Activated T-cell treated with anti-CD3 and anti-CD28 coated beads, Interleukin-2, amount 50 U/mL, for 24 hours (primary cell): ENCODE data around the gene ZKSCAN1.
"Not testable (repeated sequence)": the region's sequence is repeated elsewhere in the genome, so short reads cannot be mapped to it uniquely, and the experiment has no call there.

Source experiments
- DNase-seq: peaks from one replicate; pipeline ENCODE4 v3.0.0-alpha.2; 2020
- H3K27ac Mint-ChIP-seq: 2 replicates; pipeline ENCODE4 v1.8.0; 2020; ENCODE audit warnings: mild to moderate bottlenecking, mixed read lengths
- H3K27me3 Mint-ChIP-seq: 2 replicates; pipeline ENCODE4 v1.8.0; 2020; ENCODE audit warnings: mixed read lengths
- H3K36me3 Mint-ChIP-seq: 2 replicates; pipeline ENCODE4 v1.8.0; 2020; ENCODE audit warnings: low read depth, mixed read lengths
- H3K4me1 Mint-ChIP-seq: 2 replicates; pipeline ENCODE4 v1.8.0; 2020; ENCODE audit warnings: low read depth, mixed read lengths
- H3K4me3 Mint-ChIP-seq: 2 replicates; pipeline ENCODE4 v1.8.0; 2020; ENCODE audit warnings: mild to moderate bottlenecking, moderate library complexity, mixed read lengths
- H3K9me3 Mint-ChIP-seq: 2 replicates; pipeline ENCODE4 v1.8.0; 2020; ENCODE audit warnings: mixed read lengths

The ZKSCAN1 gene

DNA sequence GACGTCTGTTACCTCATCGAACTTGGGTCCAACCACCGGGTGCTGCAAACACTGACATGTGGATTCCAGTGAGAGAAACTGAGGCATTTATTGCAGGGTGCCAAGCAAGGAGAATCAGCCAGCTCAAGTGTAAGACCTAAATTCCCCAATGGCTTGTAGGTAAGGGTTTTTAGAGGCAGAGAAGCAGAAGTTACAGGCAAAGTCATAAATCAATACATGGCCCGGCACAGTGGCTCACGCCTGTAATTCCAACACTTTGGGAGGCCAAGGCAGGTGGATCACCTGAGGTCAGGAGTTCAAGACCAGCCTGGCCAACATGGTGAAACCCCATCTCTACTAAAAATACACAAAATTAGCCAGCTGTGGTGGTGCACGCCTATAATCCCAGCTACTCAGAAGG lies 23.9 kb upstream of the ZKSCAN1 start:
- H3K9me3 Mint-ChIP-seq, H3K4me3 Mint-ChIP-seq, H3K4me1 Mint-ChIP-seq, H3K27me3 Mint-ChIP-seq, H3K36me3 Mint-ChIP-seq, H3K27ac Mint-ChIP-seq, DNase-seq: not testable (repeated sequence)

GRCh38 chr7:99992330-99993038 lies 22.9 kb upstream of the ZKSCAN1 start:
- no peak for DNase-seq
- H3K4me3 Mint-ChIP-seq: no peak overlapping the region
- no peaks in the 10 kb centered on the region for H3K27me3 Mint-ChIP-seq
- no peaks in the 10 kb centered on the region for H3K36me3 Mint-ChIP-seq
- peaks cover 9% of the 10 kb centered on the region for H3K4me1 Mint-ChIP-seq
- H3K9me3 Mint-ChIP-seq: no peaks in the 10 kb centered on the region
- no peak overlapping the region for H3K27ac Mint-ChIP-seq

GRCh38 chr7:99994819-99995218 lies 20.6 kb upstream of the ZKSCAN1 start:
- Mint-ChIP-seq H3K27me3 (no peaks in the 10 kb centered on the region), H3K27ac (no peak overlapping the region), H3K9me3 (no peaks in the 10 kb centered on the region), H3K4me1 (peaks cover 17% of the 10 kb centered on the region), H3K36me3 (no peaks in the 10 kb centered on the region), H3K4me3 (no peak overlapping the region)
- DNase-seq: no peak

GRCh38 chr7:99996755-99997544 lies 18.4 kb upstream of the ZKSCAN1 start:
- Mint-ChIP-seq H3K9me3 (no peaks in the 10 kb centered on the region), H3K27me3 (no peaks in the 10 kb centered on the region), H3K4me3 (peak overlapping the region; percentile 62), H3K4me1 (peaks cover 17% of the 10 kb centered on the region), H3K27ac (peak overlapping the region; percentile 89), H3K36me3 (no peaks in the 10 kb centered on the region)
- no peak for DNase-seq

- no peaks in the 10 kb centered on the region for H3K36me3 Mint-ChIP-seq
These were observed 17.8 kb upstream of the ZKSCAN1 start for GRCh38 chr7:99997545-99998137.

DNA sequence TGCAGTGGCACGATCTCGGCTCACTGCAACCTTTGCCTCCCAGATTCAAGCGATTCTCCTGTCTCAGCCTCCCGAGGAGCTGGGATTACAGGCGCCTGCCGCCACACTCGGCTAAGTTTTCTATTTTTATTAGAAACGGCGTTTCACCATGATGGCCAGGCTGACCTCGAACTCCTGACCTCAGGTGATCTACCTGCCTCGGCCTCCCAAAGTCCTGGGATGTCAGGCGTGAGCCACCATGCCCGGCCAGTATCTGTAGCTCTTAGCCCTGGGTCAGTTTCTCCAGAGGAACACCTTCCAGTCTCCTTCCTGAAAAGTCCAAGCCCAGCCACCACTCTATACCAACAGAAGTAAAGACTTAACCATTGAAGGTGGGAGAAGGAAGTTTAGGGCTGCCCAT lies 15.2 kb upstream of the ZKSCAN1 start:
- Mint-ChIP-seq H3K9me3 (no peaks in the 10 kb centered on the region), H3K36me3 (no peaks in the 10 kb centered on the region), H3K4me3 (no peak overlapping the region), H3K4me1 (peaks cover 17% of the 10 kb centered on the region), H3K27ac (no peak overlapping the region), H3K27me3 (no peaks in the 10 kb centered on the region)
- DNase-seq: no peak

More at GRCh38 chr7:99997545-99998137, 17.8 kb upstream of the ZKSCAN1 start:
- Mint-ChIP-seq H3K9me3 (no peaks in the 10 kb centered on the region), H3K27me3 (no peaks in the 10 kb centered on the region), H3K4me3 (peak overlapping the region; percentile 62), H3K27ac (peak overlapping the region; percentile 89), H3K4me1 (peaks cover 17% of the 10 kb centered on the region)
- peak; percentile 82 for DNase-seq

- Mint-ChIP-seq H3K36me3 (no peaks in the 10 kb centered on the region), H3K4me1 (no peaks in the 10 kb centered on the region), H3K9me3 (no peaks in the 10 kb centered on the region), H3K4me3 (no peak overlapping the region), H3K27ac (no peak overlapping the region), H3K27me3 (peaks cover 4% of the 10 kb centered on the region)
- DNase-seq: no peak
These were observed 11.4 kb upstream of the ZKSCAN1 start for GRCh38 chr7:100003711-100004661.

DNA sequence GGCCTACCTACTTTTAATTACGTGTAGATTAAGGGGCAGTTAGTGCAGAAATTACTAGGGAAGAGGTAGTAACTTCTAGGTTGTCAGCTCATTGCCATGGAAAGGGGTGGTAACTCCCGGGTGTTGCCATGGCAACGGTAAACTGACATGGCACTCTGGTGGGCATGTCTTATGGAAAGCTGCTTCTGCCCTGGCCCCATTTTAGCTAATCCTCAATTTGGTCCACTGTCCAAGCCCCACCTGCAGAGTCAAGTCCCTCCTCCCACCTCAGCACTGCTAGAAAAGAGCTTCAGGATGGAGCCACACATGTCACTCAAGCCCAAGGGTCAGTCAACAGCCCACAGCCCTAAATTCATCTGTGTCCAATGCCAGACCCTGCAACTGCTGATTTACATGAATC lies 7.5 kb upstream of the ZKSCAN1 start:
- DNase-seq: no peak
- H3K27me3 Mint-ChIP-seq: peaks cover 4% of the 10 kb centered on the region
- no peak overlapping the region for H3K4me3 Mint-ChIP-seq
- peaks cover 3% of the 10 kb centered on the region for H3K4me1 Mint-ChIP-seq
- no peaks in the 10 kb centered on the region for H3K36me3 Mint-ChIP-seq
- H3K9me3 Mint-ChIP-seq: no peaks in the 10 kb centered on the region
- no peak overlapping the region for H3K27ac Mint-ChIP-seq

DNA sequence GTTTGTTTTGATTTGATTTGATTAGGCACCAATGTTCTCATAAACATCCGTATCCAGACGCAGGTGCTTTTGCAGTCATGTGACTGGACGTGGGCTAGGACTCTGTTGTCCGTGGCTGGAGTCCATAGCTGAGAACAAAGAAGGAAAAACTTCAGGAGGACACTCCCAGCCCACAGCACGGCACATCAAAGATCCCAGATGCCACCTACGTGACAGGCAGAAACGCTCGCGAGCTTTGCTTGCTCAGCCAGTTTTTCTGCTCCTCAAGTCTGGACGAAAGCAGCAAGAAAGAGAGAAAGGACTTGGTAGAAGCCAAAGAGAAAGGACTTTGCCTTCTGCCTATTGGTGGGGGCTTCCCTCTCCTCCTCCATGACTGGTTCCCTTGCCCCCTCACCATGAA lies 6.9 kb upstream of the ZKSCAN1 start:
- Mint-ChIP-seq H3K36me3 (no peaks in the 10 kb centered on the region), H3K4me3 (no peak overlapping the region), H3K9me3 (no peaks in the 10 kb centered on the region), H3K27ac (no peak overlapping the region), H3K27me3 (peaks cover 4% of the 10 kb centered on the region), H3K4me1 (peaks cover 9% of the 10 kb centered on the region)
- no peak for DNase-seq

- not testable (repeated sequence) for H3K9me3 Mint-ChIP-seq
- H3K4me1 Mint-ChIP-seq: peaks cover 16% of the 10 kb centered on the region
These were observed 5.4 kb upstream of the ZKSCAN1 start for GRCh38 chr7:100009952-100010351.

GRCh38 chr7:100010901-100011300 lies 4.5 kb upstream of the ZKSCAN1 start:
- Mint-ChIP-seq H3K9me3 (no peaks in the 10 kb centered on the region), H3K36me3 (peaks cover 2% of the 10 kb centered on the region), H3K27ac (no peak overlapping the region), H3K4me1 (peaks cover 20% of the 10 kb centered on the region), H3K27me3 (peaks cover 4% of the 10 kb centered on the region), H3K4me3 (no peak overlapping the region)
- DNase-seq: no peak

More at GRCh38 chr7:100009952-100010351, 5.4 kb upstream of the ZKSCAN1 start:
- not testable (repeated sequence) for H3K36me3 Mint-ChIP-seq, H3K27me3 Mint-ChIP-seq, H3K27ac Mint-ChIP-seq, DNase-seq, H3K4me3 Mint-ChIP-seq

DNA sequence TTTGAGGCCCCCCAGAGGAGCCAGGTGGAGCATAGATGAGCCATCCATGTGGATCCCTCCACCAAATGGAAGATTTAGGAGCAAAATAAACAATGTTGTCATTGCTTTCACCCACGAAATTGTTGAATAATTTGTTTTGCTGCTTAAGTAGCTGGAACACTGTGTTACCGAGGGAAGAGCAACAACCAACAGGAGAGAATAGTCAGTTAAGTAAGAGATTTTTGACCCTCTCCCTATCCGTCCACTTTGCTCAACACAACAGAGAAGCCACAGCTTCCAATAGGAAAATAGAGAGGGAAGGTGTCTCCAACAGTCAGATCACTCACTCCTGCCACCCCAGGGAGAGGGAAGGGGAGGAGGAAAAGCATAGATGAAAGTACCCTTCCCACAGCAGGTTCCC lies 3.9 kb upstream of the ZKSCAN1 start:
- Mint-ChIP-seq H3K27me3 (peaks cover 4% of the 10 kb centered on the region), H3K27ac (no peak overlapping the region), H3K4me3 (no peak overlapping the region), H3K36me3 (peaks cover 8% of the 10 kb centered on the region), H3K4me1 (peaks cover 24% of the 10 kb centered on the region), H3K9me3 (no peaks in the 10 kb centered on the region)
- DNase-seq: no peak

DNA sequence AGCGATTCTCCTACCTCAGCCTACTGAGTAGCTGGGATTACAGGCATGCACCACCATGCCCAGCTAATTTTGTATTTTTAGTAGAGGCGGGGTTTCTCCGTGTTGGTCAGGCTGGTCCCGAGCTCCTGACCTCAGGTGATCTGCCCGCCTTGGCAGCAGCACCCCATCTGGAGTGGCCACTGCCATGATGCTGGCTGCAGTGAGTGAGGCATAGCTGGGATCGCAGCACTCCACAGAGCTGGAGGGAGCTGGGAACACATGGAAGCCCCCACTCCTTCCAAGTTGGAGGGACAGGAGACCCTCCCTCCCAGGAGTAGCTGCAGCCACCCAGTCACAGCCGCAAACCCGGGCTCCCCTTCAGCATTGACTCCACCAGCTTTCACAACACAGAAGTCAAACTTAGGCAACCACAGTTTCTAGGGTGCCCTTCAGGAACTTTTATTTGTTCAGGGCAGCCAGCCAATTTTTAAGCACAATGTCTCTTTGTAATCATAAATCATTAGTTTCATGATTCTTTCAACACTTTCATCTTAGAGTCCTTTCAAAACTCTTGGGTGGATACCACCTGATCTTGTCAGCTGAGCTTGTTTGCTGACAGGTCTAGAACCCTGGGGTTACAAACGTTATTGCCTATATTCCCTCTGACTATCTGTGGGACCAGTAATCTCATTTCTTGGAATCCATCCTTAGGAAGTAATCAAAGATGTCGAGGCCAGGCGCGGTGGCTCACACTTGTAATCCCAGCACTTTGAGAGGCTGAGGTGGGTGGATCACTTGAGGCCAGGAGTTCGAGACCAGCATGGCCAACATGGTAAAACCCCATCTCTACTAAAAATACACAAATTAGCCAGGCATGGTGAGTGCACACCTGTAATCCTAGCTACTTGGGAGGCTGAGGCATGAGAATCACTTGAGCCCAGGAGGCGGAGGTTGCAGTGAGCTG lies 2.7 kb upstream of the ZKSCAN1 start:
- H3K4me1 Mint-ChIP-seq: peaks cover 34% of the 10 kb centered on the region
- DNase-seq: not testable (repeated sequence)

More for the DNA sequence above, 2.7 kb upstream of the ZKSCAN1 start:
- H3K27me3 Mint-ChIP-seq, H3K9me3 Mint-ChIP-seq, H3K4me3 Mint-ChIP-seq: not testable (repeated sequence)
- Mint-ChIP-seq H3K27ac (peak overlapping the region; percentile 76), H3K36me3 (peaks cover 17% of the 10 kb centered on the region)
